Vagina (tissue), 2 donors: ENCODE data around the gene GIPC3.

Source experiments
- CTCF ChIP-seq, 3 experiments: fragments of 450-650 bp in 2 of 3; fragments of 200-600 bp in 1 of 3; sonication (generic) in 1 of 3; IDR thresholded peaks; one replicate each; pipeline ENCODE4 v1.5.1; 2017 to 2019; ENCODE audit warnings: antibody characterized with exemption in 3 of 3, mild to moderate bottlenecking in 2 of 3, moderate library complexity in 2 of 3
- POLR2A ChIP-seq, 2 donors: fragments of 450-650 bp; IDR thresholded peaks; one replicate each; pipeline ENCODE4 v1.6.1; 2017; ENCODE audit warnings: antibody characterized with exemption in 2 of 2, mild to moderate bottlenecking in 2 of 2, moderate library complexity in 2 of 2

- TF ChIP-seq POLR2A (IDR thresholded peaks at IDR 0.05) (no peak), CTCF (IDR thresholded peaks at IDR 0.05) (no peak)
These were observed 8.4 kb upstream of the GIPC3 start for GRCh38 chr19:3576696-3577443.
